ENCODE data around the gene ADAMTS3.

The ADAMTS3 gene

GRCh38 chr4:72358483-72358882, 210.5 kb downstream of the ADAMTS3 start:
- CTCF ChIA-PET = no interaction called here
- POLR2A ChIA-PET = no interaction called here
- no peak for DNase-seq (ENCODE audit: low read depth, low spot score)

GRCh38 chr4:72357908-72358307, 211.1 kb downstream of the ADAMTS3 start:
- no peak for TF ChIP-seq CTCF (IDR thresholded peaks at IDR 0.05; ENCODE audit: insufficient read depth, low read length, missing control alignments)
- no peak overlapping the region for H3K4me3 ChIP-seq (ENCODE audit: low read depth, low read length)
- POLR2A ChIA-PET = no interaction called here
- no peak for DNase-seq (ENCODE audit: low read depth, low spot score)
- CTCF ChIA-PET = no interaction called here

More at GRCh38 chr4:72358483-72358882, 210.5 kb downstream of the ADAMTS3 start:
- H3K4me3 ChIP-seq (ENCODE audit: low read depth, low read length) = no peak overlapping the region
- no peak for TF ChIP-seq CTCF (IDR thresholded peaks at IDR 0.05; ENCODE audit: insufficient read depth, low read length, missing control alignments)

GRCh38 chr4:72352711-72353110, 216.3 kb downstream of the ADAMTS3 start:
- TF ChIP-seq CTCF (IDR thresholded peaks at IDR 0.05; ENCODE audit: insufficient read depth, low read length, missing control alignments) = no peak
- POLR2A ChIA-PET = no interaction called here
- DNase-seq (ENCODE audit: low read depth, low spot score) = no peak
- no peak overlapping the region for H3K4me3 ChIP-seq (ENCODE audit: low read depth, low read length)
- CTCF ChIA-PET = no interaction called here

GRCh38 chr4:72351521-72351920, 217.5 kb downstream of the ADAMTS3 start:
- no peak for TF ChIP-seq CTCF (IDR thresholded peaks at IDR 0.05; ENCODE audit: insufficient read depth, low read length, missing control alignments)
- H3K4me3 ChIP-seq (ENCODE audit: low read depth, low read length) = no peak overlapping the region
- no peak for DNase-seq (ENCODE audit: low read depth, low spot score)
- ChIA-PET POLR2A (no interaction called here), CTCF (interaction anchor here (1.1 to 1.2 kb wide), 2 partner anchors 24 to 25 kb away, joined by 3 to 4 read pairs; no protein-coding TSS in a partner anchor)

- H3K4me3 ChIP-seq (ENCODE audit: low read depth, low read length) = no peak overlapping the region
- POLR2A ChIA-PET = interaction anchor here (0.6 kb wide), 1 partner anchor 30 kb away, joined by 3 read pairs; no protein-coding TSS in a partner anchor
- DNase-seq (ENCODE audit: low read depth, low spot score) = no peak
- CTCF ChIA-PET = interaction anchor here (0.8 to 1.1 kb wide), 3 partner anchors 21 to 118 kb away, joined by 3 to 4 read pairs (median 3); no protein-coding TSS in a partner anchor
- TF ChIP-seq CTCF (IDR thresholded peaks at IDR 0.05; ENCODE audit: insufficient read depth, low read length, missing control alignments) = no peak
Measured at GRCh38 chr4:72348701-72349100, 220.3 kb downstream of the ADAMTS3 start.

GRCh38 chr4:72344418-72344817, 224.6 kb downstream of the ADAMTS3 start:
- DNase-seq (ENCODE audit: low read depth, low spot score) = no peak
- H3K4me3 ChIP-seq (ENCODE audit: low read depth, low read length) = no peak overlapping the region
- no peak for TF ChIP-seq CTCF (IDR thresholded peaks at IDR 0.05; ENCODE audit: insufficient read depth, low read length, missing control alignments)
- ChIA-PET POLR2A (no interaction called here), CTCF (interaction anchor here (3.3 kb wide), 1 partner anchor 18 kb away, joined by 19 read pairs; no protein-coding TSS in a partner anchor)

Measured in AG04449 (cell line).